ENCODE measurements around the gene KATNB1. TPM values are rescaled to one million over a fixed set of nuclear protein-coding genes. Genes with fewer than 3 reads are reported as not detected.
"Not testable (repeated sequence)": the region's sequence is repeated elsewhere in the genome, so short reads cannot be mapped to it uniquely, and the experiment has no call there.

Gene KATNB1
- total RNA-seq, 1 experiment from 2014 or later, result 30.6 TPM

- H3K4me3 Mint-ChIP-seq (ENCODE audit: unreplicated experiment), result no peak overlapping the region
- CTCF ChIA-PET, result no interaction called here
Measured at GRCh38 chr16:57709663-57710062, 25.9 kb upstream of the KATNB1 start.

GRCh38 chr16:57711346-57711745 is 24.2 kb upstream of the KATNB1 start:
- Mint-ChIP-seq H3K27ac (ENCODE audit: low read depth, unreplicated experiment) (no peak overlapping the region), H3K27me3 (ENCODE audit: insufficient read depth, unreplicated experiment) (peaks cover 64% of the 10 kb centered on the region), H3K4me3 (ENCODE audit: unreplicated experiment) (no peak overlapping the region), H3K9me3 (ENCODE audit: unreplicated experiment) (peaks cover 5% of the 10 kb centered on the region), H3K4me1 (ENCODE audit: insufficient read depth, unreplicated experiment) (no peaks in the 10 kb centered on the region), H3K36me3 (ENCODE audit: insufficient read depth, unreplicated experiment) (peaks cover 4% of the 10 kb centered on the region)
- no peak for DNase-seq (ENCODE audit: unreplicated experiment)
- BruUV-seq (replicated peaks), result no TSS peak
- TF ChIP-seq CTCF (IDR thresholded peaks at IDR 0.05; ENCODE audit: unreplicated experiment), result no peak
- POLR2A ChIA-PET, result no interaction called here
- intact Hi-C loops (cut with micrococcal nuclease), result no loop called here
- CTCF ChIA-PET, result interaction anchor here (0.7 kb wide), 1 partner anchor 135 kb away, joined by 3 read pairs; no protein-coding TSS in a partner anchor

More at GRCh38 chr16:57709663-57710062, 25.9 kb upstream of the KATNB1 start:
- intact Hi-C loops (cut with micrococcal nuclease), result no loop called here
- peaks cover 60% of the 10 kb centered on the region for H3K27me3 Mint-ChIP-seq (ENCODE audit: insufficient read depth, unreplicated experiment)
- DNase-seq (ENCODE audit: unreplicated experiment), result no peak
- H3K9me3 Mint-ChIP-seq (ENCODE audit: unreplicated experiment), result peaks cover 18% of the 10 kb centered on the region
- no peak for TF ChIP-seq CTCF (IDR thresholded peaks at IDR 0.05; ENCODE audit: unreplicated experiment)
- POLR2A ChIA-PET, result no interaction called here
- no peaks in the 10 kb centered on the region for H3K4me1 Mint-ChIP-seq (ENCODE audit: insufficient read depth, unreplicated experiment)
- H3K27ac Mint-ChIP-seq (ENCODE audit: low read depth, unreplicated experiment), result no peak overlapping the region
- no TSS peak for BruUV-seq (replicated peaks)
- H3K36me3 Mint-ChIP-seq (ENCODE audit: insufficient read depth, unreplicated experiment), result peaks cover 4% of the 10 kb centered on the region

GRCh38 chr16:57711993-57712392 is 23.6 kb upstream of the KATNB1 start:
- Mint-ChIP-seq H3K27ac (ENCODE audit: low read depth, unreplicated experiment) (no peak overlapping the region), H3K4me1 (ENCODE audit: insufficient read depth, unreplicated experiment) (no peaks in the 10 kb centered on the region), H3K4me3 (ENCODE audit: unreplicated experiment) (no peak overlapping the region), H3K9me3 (ENCODE audit: unreplicated experiment) (no peaks in the 10 kb centered on the region), H3K36me3 (ENCODE audit: insufficient read depth, unreplicated experiment) (peaks cover 4% of the 10 kb centered on the region), H3K27me3 (ENCODE audit: insufficient read depth, unreplicated experiment) (peaks cover 64% of the 10 kb centered on the region)
- DNase-seq (ENCODE audit: unreplicated experiment), result no peak
- no peak for TF ChIP-seq CTCF (IDR thresholded peaks at IDR 0.05; ENCODE audit: unreplicated experiment)
- intact Hi-C loops (cut with micrococcal nuclease), result no loop called here
- ChIA-PET CTCF (interaction anchor here (0.6 to 1.0 kb wide), 4 partner anchors 63 to 624 kb away, joined by 3 to 4 read pairs (median 4); no protein-coding TSS in a partner anchor), POLR2A (interaction anchor here (0.5 kb wide), 1 partner anchor 22 kb away, joined by 3 read pairs; no protein-coding TSS in a partner anchor)
- BruUV-seq (replicated peaks), result no TSS peak

GRCh38 chr16:57712569-57712968 is 23.0 kb upstream of the KATNB1 start:
- H3K27ac Mint-ChIP-seq (ENCODE audit: low read depth, unreplicated experiment); BruUV-seq (replicated peaks); DNase-seq (ENCODE audit: unreplicated experiment); intact Hi-C loops (cut with micrococcal nuclease); H3K4me1 Mint-ChIP-seq (ENCODE audit: insufficient read depth, unreplicated experiment); H3K9me3 Mint-ChIP-seq (ENCODE audit: unreplicated experiment); H3K4me3 Mint-ChIP-seq (ENCODE audit: unreplicated experiment); H3K36me3 Mint-ChIP-seq (ENCODE audit: insufficient read depth, unreplicated experiment): not testable (repeated sequence)
- H3K27me3 Mint-ChIP-seq (ENCODE audit: insufficient read depth, unreplicated experiment), result peaks cover 61% of the 10 kb centered on the region
- ChIA-PET POLR2A (interaction anchor here (1.3 kb wide), 1 partner anchor 23 kb away, joined by 4 read pairs; the partner anchor contains the start of gene KATNB1), CTCF (interaction anchor here (0.7 to 1.6 kb wide), 4 partner anchors 64 to 136 kb away, joined by 3 to 8 read pairs (median 4); no protein-coding TSS in a partner anchor)

Data from MCF 10A (cell line).